ENCODE data around the gene ADAMTS2. TPM values are rescaled to one million over a fixed set of nuclear protein-coding genes. Genes with fewer than 3 reads are reported as not detected.
"Not testable (repeated sequence)": the region's sequence is repeated elsewhere in the genome, so short reads cannot be mapped to it uniquely, and the experiment has no call there.

Gene ADAMTS2
- total RNA-seq, 2 experiments from 2014 or later, result not detected

GRCh38 chr5:179287631-179288030 lies 57.6 kb downstream of the ADAMTS2 start:
- Histone ChIP-seq H3K27me3 (ENCODE audit: control insufficient read depth in 1 of 2, insufficient read depth in 2 of 2, low read length in 2 of 2) (no peaks in the 10 kb centered on the region), H3K4me1 (ENCODE audit: insufficient read depth, low read length) (no peaks in the 10 kb centered on the region), H3K4me3 (ENCODE audit: low read length) (no peak overlapping the region), H3K9me3 (ENCODE audit: control insufficient read depth in 1 of 2, insufficient read depth in 1 of 2, low read length in 2 of 2) (no peaks in the 10 kb centered on the region), H3K36me3 (ENCODE audit: insufficient read depth, low read length) (no peaks in the 10 kb centered on the region), H3K27ac (ENCODE audit: low read depth in 1 of 2, low read length in 2 of 2) (no peak overlapping the region)
- H3K4me1 Mint-ChIP-seq (ENCODE audit: low read depth), result no peaks in the 10 kb centered on the region
- H3K27me3 Mint-ChIP-seq, result no peaks in the 10 kb centered on the region
- H3K9me3 Mint-ChIP-seq, result no peaks in the 10 kb centered on the region
- no peak overlapping the region for H3K4me3 Mint-ChIP-seq
- H3K27ac Mint-ChIP-seq, result no peak overlapping the region
- DNase-seq (no peak), ATAC-seq (ENCODE audit: poor library complexity) (no peak)
- H3K36me3 Mint-ChIP-seq (ENCODE audit: low read depth), result no peaks in the 10 kb centered on the region
- intact Hi-C loops (cut with DNase I, micrococcal nuclease), result no loop called here
- no peak for TF ChIP-seq CTCF (IDR thresholded peaks at IDR 0.05)
- ChIA-PET CTCF (no interaction called here), POLR2A (no interaction called here)

GRCh38 chr5:179287071-179287470 lies 58.2 kb downstream of the ADAMTS2 start:
- no peak for DNase-seq
- ATAC-seq (ENCODE audit: poor library complexity), result no peak
- CTCF ChIA-PET, result no interaction called here
- H3K9me3 ChIP-seq (ENCODE audit: control insufficient read depth in 1 of 2, insufficient read depth in 1 of 2, low read length in 2 of 2), result no peaks in the 10 kb centered on the region
- H3K27ac Mint-ChIP-seq, result no peak overlapping the region
- H3K4me3 ChIP-seq (ENCODE audit: low read length), result no peak overlapping the region
- intact Hi-C loops (cut with DNase I, micrococcal nuclease), result no loop called here
- H3K4me3 Mint-ChIP-seq, result no peak overlapping the region
- TF ChIP-seq CTCF (IDR thresholded peaks at IDR 0.05), result no peak
- H3K27ac ChIP-seq (ENCODE audit: low read depth in 1 of 2, low read length in 2 of 2), result no peak overlapping the region
- H3K4me1 ChIP-seq (ENCODE audit: insufficient read depth, low read length), result no peaks in the 10 kb centered on the region
- POLR2A ChIA-PET, result no interaction called here
- no peaks in the 10 kb centered on the region for H3K9me3 Mint-ChIP-seq
- H3K27me3 ChIP-seq (ENCODE audit: control insufficient read depth in 1 of 2, insufficient read depth in 2 of 2, low read length in 2 of 2), result no peaks in the 10 kb centered on the region
- H3K27me3 Mint-ChIP-seq, result no peaks in the 10 kb centered on the region
- no peaks in the 10 kb centered on the region for H3K4me1 Mint-ChIP-seq (ENCODE audit: low read depth)
- H3K36me3 Mint-ChIP-seq (ENCODE audit: low read depth), result no peaks in the 10 kb centered on the region
- no peaks in the 10 kb centered on the region for H3K36me3 ChIP-seq (ENCODE audit: insufficient read depth, low read length)

- intact Hi-C loops (cut with DNase I, micrococcal nuclease); H3K36me3 Mint-ChIP-seq (ENCODE audit: low read depth); H3K36me3 ChIP-seq (ENCODE audit: insufficient read depth, low read length); ATAC-seq (ENCODE audit: poor library complexity); H3K4me3 ChIP-seq (ENCODE audit: low read length); POLR2A ChIA-PET; H3K9me3 ChIP-seq (ENCODE audit: control insufficient read depth in 1 of 2, insufficient read depth in 1 of 2, low read length in 2 of 2); H3K27ac Mint-ChIP-seq; DNase-seq; H3K4me1 Mint-ChIP-seq (ENCODE audit: low read depth); H3K4me1 ChIP-seq (ENCODE audit: insufficient read depth, low read length); CTCF ChIA-PET; H3K27me3 Mint-ChIP-seq; H3K9me3 Mint-ChIP-seq; H3K27ac ChIP-seq (ENCODE audit: low read depth in 1 of 2, low read length in 2 of 2); H3K4me3 Mint-ChIP-seq; H3K27me3 ChIP-seq (ENCODE audit: control insufficient read depth in 1 of 2, insufficient read depth in 2 of 2, low read length in 2 of 2): not testable (repeated sequence)
Measured at GRCh38 chr5:179285776-179286162, 59.5 kb downstream of the ADAMTS2 start.

GRCh38 chr5:179284751-179285631 lies 60.3 kb downstream of the ADAMTS2 start:
- Mint-ChIP-seq H3K9me3 (no peaks in the 10 kb centered on the region), H3K4me1 (ENCODE audit: low read depth) (no peaks in the 10 kb centered on the region), H3K4me3 (no peak overlapping the region), H3K36me3 (ENCODE audit: low read depth) (no peaks in the 10 kb centered on the region), H3K27me3 (no peaks in the 10 kb centered on the region), H3K27ac (no peak overlapping the region)
- H3K27me3 ChIP-seq (ENCODE audit: control insufficient read depth in 1 of 2, insufficient read depth in 2 of 2, low read length in 2 of 2), result no peaks in the 10 kb centered on the region
- H3K4me3 ChIP-seq (ENCODE audit: low read length), result no peak overlapping the region
- H3K27ac ChIP-seq (ENCODE audit: low read depth in 1 of 2, low read length in 2 of 2), result no peak overlapping the region
- no peaks in the 10 kb centered on the region for H3K36me3 ChIP-seq (ENCODE audit: insufficient read depth, low read length)
- no peak for TF ChIP-seq CTCF (IDR thresholded peaks at IDR 0.05)
- intact Hi-C loops (cut with DNase I, micrococcal nuclease), result no loop called here
- ChIA-PET POLR2A (no interaction called here), CTCF (no interaction called here)
- DNase-seq (no peak), ATAC-seq (ENCODE audit: poor library complexity) (no peak)
- H3K4me1 ChIP-seq (ENCODE audit: insufficient read depth, low read length), result no peaks in the 10 kb centered on the region
- no peaks in the 10 kb centered on the region for H3K9me3 ChIP-seq (ENCODE audit: control insufficient read depth in 1 of 2, insufficient read depth in 1 of 2, low read length in 2 of 2)

- H3K27ac ChIP-seq (ENCODE audit: low read depth in 1 of 2, low read length in 2 of 2); H3K36me3 ChIP-seq (ENCODE audit: insufficient read depth, low read length); POLR2A ChIA-PET; ATAC-seq (ENCODE audit: poor library complexity); H3K9me3 Mint-ChIP-seq; H3K4me1 ChIP-seq (ENCODE audit: insufficient read depth, low read length); H3K4me1 Mint-ChIP-seq (ENCODE audit: low read depth); H3K36me3 Mint-ChIP-seq (ENCODE audit: low read depth); intact Hi-C loops (cut with DNase I, micrococcal nuclease); H3K27ac Mint-ChIP-seq; DNase-seq; CTCF ChIA-PET; H3K4me3 Mint-ChIP-seq; H3K4me3 ChIP-seq (ENCODE audit: low read length); H3K9me3 ChIP-seq (ENCODE audit: control insufficient read depth in 1 of 2, insufficient read depth in 1 of 2, low read length in 2 of 2); H3K27me3 Mint-ChIP-seq; H3K27me3 ChIP-seq (ENCODE audit: control insufficient read depth in 1 of 2, insufficient read depth in 2 of 2, low read length in 2 of 2): not testable (repeated sequence)
Measured at GRCh38 chr5:179283908-179284307, 61.4 kb downstream of the ADAMTS2 start.
